Neural cell (in vitro differentiated cells): ENCODE results near the gene CPA2. TPM values are rescaled to one million over a fixed set of nuclear protein-coding genes. Genes with fewer than 3 reads are reported as not detected.

Experiments used
- H2AFZ ChIP-seq: fragments of 200-600, 300-800 bp; sonication (generic), shearing (Covaris generic); 2 replicates; pipeline ENCODE4 v1.6.0; 2014; ENCODE audit warnings: low read depth, mild to moderate bottlenecking, antibody characterized with exemption, low read length, moderate library complexity
- H3F3A ChIP-seq: fragments of 200-600 bp; shearing (Covaris generic); 2 replicates; pipeline ENCODE4 v1.6.1; 2016; ENCODE audit warnings: mild to moderate bottlenecking, moderate library complexity, mixed read lengths, antibody characterized with exemption, low read length; ENCODE audit not compliant: insufficient read depth, poor library complexity, severe bottlenecking
- H3K27ac ChIP-seq: fragments of 200-600, 300-800 bp; sonication (generic), shearing (Covaris generic); 2 replicates; pipeline ENCODE4 v1.5.1; 2014; ENCODE audit warnings: mild to moderate bottlenecking, low read length, moderate library complexity
- H3K27me3 ChIP-seq: fragments of 300-800, 200-600 bp; sonication (generic), shearing (Covaris generic); 2 replicates; pipeline ENCODE4 v1.6.0; 2014; ENCODE audit warnings: mild to moderate bottlenecking, low read depth, low read length, moderate library complexity; ENCODE audit not compliant: insufficient read depth
- H3K36me3 ChIP-seq: fragments of 300-800, 200-600 bp; sonication (generic), shearing (Covaris generic); 2 replicates; pipeline ENCODE4 v1.5.1; 2014; ENCODE audit warnings: mild to moderate bottlenecking, antibody characterized with exemption, low read length, moderate library complexity; ENCODE audit not compliant: insufficient read depth
- H3K4me2 ChIP-seq: fragments of 300-800, 200-600 bp; sonication (generic), shearing (Covaris generic); 2 replicates; pipeline ENCODE4 v1.6.0; 2014; ENCODE audit warnings: mild to moderate bottlenecking, low read length
- H3K4me3 ChIP-seq: fragments of 300-800, 200-600 bp; sonication (generic), shearing (Covaris generic); 2 replicates; pipeline ENCODE4 v1.5.1; 2014; ENCODE audit warnings: mild to moderate bottlenecking, low read length, moderate library complexity
- H3K79me2 ChIP-seq: fragments of 200-600 bp; shearing (Covaris generic); replicated peaks from 2 replicates; pipeline ENCODE4 v1.6.0; 2014; ENCODE audit warnings: mild to moderate bottlenecking, low read length, moderate library complexity; ENCODE audit not compliant: insufficient read depth
- H3K9ac ChIP-seq: fragments of 300-800, 200-600 bp; sonication (generic), shearing (Covaris generic); 2 replicates; pipeline ENCODE4 v1.6.1; 2016; ENCODE audit warnings: mild to moderate bottlenecking, low read length, mixed read lengths
- H3K9me2 ChIP-seq: fragments of 200-600 bp; shearing (Covaris generic); 2 replicates; pipeline ENCODE4 v1.6.1; 2016; ENCODE audit warnings: mild to moderate bottlenecking, low read length, mixed read lengths; ENCODE audit not compliant: insufficient read depth
- H3K9me3 ChIP-seq: fragments of 200-600, 300-800 bp; sonication (generic), shearing (Covaris generic); 2 replicates; pipeline ENCODE4 v1.6.1; 2016; ENCODE audit warnings: mild to moderate bottlenecking, mixed run types, low read length, moderate library complexity, mixed read lengths
- H4K20me1 ChIP-seq: fragments of 200-600 bp; shearing (Covaris generic); 2 replicates; pipeline ENCODE4 v1.6.1; 2016; ENCODE audit warnings: mild to moderate bottlenecking, mixed run types; ENCODE audit not compliant: insufficient read depth
- EP300 ChIP-seq: fragments of 450-650 bp; conservative IDR thresholded peaks from 2 replicates; pipeline ENCODE4 v1.6.1; 2014; ENCODE audit warnings: antibody characterized with exemption, mild to moderate bottlenecking, moderate library complexity; ENCODE audit not compliant: poor library complexity, severe bottlenecking
- EZH2 ChIP-seq: fragments of 200-600, 300-800 bp; shearing (Covaris generic), sonication (generic); IDR thresholded peaks from 2 replicates; pipeline ENCODE4 v1.6.1; 2014; ENCODE audit warnings: antibody characterized with exemption, low read length, borderline replicate concordance, mild to moderate bottlenecking; ENCODE audit not compliant: insufficient read depth, poor library complexity, severe bottlenecking
- MXI1 ChIP-seq: fragments of 450-650 bp; conservative IDR thresholded peaks from 2 replicates; pipeline ENCODE4 v1.6.1; 2014; ENCODE audit warnings: antibody characterized with exemption, mild to moderate bottlenecking; ENCODE audit not compliant: poor library complexity, severe bottlenecking
- POLR2AphosphoS5 ChIP-seq: IDR thresholded peaks from 2 replicates; pipeline ENCODE4 v1.6.1; 2012
- RAD21 ChIP-seq: fragments of 450-650 bp; conservative IDR thresholded peaks from 2 replicates; pipeline ENCODE4 v1.6.1; 2014; ENCODE audit warnings: antibody characterized with exemption, mild to moderate bottlenecking, moderate library complexity
- SMC3 ChIP-seq: fragments of 450-650 bp; conservative IDR thresholded peaks from 2 replicates; pipeline ENCODE4 v1.6.1; 2014; ENCODE audit warnings: antibody characterized with exemption, mild to moderate bottlenecking, moderate library complexity; ENCODE audit not compliant: poor library complexity
- TAF1 ChIP-seq: IDR thresholded peaks from 2 replicates; pipeline ENCODE4 v1.6.1; 2012; ENCODE audit warnings: low read depth
- polyA plus RNA-seq: library from polyadenylated mRNA; depleted of rRNA; stranded (reverse); fragments of >200 nt; gene quantifications from 2 replicates; pipeline ENCODE4 v1.2.3, GENCODE V29; 2014
- TF ChIP-seq, protein P1 (sequence below): fragments of 450-650 bp; IDR thresholded peaks from 2 replicates; pipeline ENCODE4 v1.5.1; 2014; ENCODE audit warnings: antibody characterized with exemption, mild to moderate bottlenecking, moderate library complexity; ENCODE audit not compliant: poor library complexity, severe bottlenecking
- TF ChIP-seq, protein P2 (sequence below): IDR thresholded peaks from 2 replicates; pipeline ENCODE4 v1.6.1; 2012; ENCODE audit warnings: borderline replicate concordance

Gene CPA2
- polyA plus RNA-seq, 1 donor from 2014 or later: 0.41 TPM

DNA sequence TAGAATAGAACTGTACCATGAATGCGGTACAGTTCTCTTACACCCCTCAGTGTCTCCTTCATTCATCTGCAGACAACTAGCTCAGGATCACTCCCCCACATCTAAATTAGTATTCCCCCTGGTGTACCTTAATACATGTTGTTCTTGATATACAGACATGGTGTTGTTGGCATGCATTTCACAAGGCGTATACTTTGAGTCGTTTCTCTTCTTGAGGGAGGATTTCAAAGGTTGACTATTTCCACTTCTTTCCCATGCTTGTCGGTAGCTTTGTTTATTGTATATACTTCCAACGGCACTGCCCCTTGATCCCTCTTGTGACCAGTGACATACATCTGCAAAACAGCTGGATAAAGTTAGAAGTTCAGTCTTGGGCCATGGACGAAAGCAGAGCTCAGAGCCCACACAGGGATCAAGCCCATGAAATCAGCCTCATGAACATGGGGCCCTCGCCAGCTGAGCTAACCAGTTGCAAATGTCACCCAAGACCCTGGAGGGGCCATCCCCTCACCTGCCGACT is 34.9 kb downstream of the CPA2 start:
- Histone ChIP-seq H3F3A (peaks cover 3% of the 10 kb centered on the region), H3K9me2 (no peaks in the 10 kb centered on the region), H3K27me3 (no peaks in the 10 kb centered on the region), H3K27ac (no peak overlapping the region), H3K36me3 (no peaks in the 10 kb centered on the region), H3K9me3 (no peaks in the 10 kb centered on the region), H2AFZ (no peak overlapping the region), H3K4me3 (no peak overlapping the region), H3K9ac (no peak overlapping the region), H3K4me2 (no peak overlapping the region), H3K79me2 (no peaks in the 10 kb centered on the region), H4K20me1 (no peaks in the 10 kb centered on the region)
- TF ChIP-seq, protein P1, sequence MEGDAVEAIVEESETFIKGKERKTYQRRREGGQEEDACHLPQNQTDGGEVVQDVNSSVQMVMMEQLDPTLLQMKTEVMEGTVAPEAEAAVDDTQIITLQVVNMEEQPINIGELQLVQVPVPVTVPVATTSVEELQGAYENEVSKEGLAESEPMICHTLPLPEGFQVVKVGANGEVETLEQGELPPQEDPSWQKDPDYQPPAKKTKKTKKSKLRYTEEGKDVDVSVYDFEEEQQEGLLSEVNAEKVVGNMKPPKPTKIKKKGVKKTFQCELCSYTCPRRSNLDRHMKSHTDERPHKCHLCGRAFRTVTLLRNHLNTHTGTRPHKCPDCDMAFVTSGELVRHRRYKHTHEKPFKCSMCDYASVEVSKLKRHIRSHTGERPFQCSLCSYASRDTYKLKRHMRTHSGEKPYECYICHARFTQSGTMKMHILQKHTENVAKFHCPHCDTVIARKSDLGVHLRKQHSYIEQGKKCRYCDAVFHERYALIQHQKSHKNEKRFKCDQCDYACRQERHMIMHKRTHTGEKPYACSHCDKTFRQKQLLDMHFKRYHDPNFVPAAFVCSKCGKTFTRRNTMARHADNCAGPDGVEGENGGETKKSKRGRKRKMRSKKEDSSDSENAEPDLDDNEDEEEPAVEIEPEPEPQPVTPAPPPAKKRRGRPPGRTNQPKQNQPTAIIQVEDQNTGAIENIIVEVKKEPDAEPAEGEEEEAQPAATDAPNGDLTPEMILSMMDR: no peak
- TF ChIP-seq POLR2AphosphoS5 (no peak), TAF1 (no peak), SMC3 (no peak), EP300 (no peak), RAD21 (no peak), MXI1 (no peak), EZH2 (no peak)
- TF ChIP-seq, protein P2, sequence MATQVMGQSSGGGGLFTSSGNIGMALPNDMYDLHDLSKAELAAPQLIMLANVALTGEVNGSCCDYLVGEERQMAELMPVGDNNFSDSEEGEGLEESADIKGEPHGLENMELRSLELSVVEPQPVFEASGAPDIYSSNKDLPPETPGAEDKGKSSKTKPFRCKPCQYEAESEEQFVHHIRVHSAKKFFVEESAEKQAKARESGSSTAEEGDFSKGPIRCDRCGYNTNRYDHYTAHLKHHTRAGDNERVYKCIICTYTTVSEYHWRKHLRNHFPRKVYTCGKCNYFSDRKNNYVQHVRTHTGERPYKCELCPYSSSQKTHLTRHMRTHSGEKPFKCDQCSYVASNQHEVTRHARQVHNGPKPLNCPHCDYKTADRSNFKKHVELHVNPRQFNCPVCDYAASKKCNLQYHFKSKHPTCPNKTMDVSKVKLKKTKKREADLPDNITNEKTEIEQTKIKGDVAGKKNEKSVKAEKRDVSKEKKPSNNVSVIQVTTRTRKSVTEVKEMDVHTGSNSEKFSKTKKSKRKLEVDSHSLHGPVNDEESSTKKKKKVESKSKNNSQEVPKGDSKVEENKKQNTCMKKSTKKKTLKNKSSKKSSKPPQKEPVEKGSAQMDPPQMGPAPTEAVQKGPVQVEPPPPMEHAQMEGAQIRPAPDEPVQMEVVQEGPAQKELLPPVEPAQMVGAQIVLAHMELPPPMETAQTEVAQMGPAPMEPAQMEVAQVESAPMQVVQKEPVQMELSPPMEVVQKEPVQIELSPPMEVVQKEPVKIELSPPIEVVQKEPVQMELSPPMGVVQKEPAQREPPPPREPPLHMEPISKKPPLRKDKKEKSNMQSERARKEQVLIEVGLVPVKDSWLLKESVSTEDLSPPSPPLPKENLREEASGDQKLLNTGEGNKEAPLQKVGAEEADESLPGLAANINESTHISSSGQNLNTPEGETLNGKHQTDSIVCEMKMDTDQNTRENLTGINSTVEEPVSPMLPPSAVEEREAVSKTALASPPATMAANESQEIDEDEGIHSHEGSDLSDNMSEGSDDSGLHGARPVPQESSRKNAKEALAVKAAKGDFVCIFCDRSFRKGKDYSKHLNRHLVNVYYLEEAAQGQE: no peak

DNA sequence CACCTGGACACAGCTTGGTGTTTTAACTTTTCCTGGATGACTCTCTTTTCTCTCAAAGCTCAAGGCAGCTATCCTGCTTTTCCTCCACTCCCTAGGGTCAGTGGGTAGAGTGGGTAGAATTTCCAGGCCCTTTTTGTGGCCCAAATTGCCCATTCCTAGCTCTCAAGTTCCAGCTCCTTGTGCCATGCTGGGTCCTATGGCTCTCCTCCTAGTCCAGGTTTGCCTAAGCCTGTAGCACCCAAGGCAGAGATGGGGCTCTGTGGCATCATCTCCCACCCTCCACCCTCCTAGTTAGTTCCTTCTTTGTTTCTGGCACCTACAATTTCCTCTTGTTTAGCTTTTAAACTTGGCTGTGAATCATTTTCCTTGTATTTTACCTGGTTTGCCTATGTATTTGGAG is 36.0 kb downstream of the CPA2 start:
- Histone ChIP-seq H3K9me3 (no peaks in the 10 kb centered on the region), H3K9me2 (no peaks in the 10 kb centered on the region), H3K4me2 (no peak overlapping the region), H2AFZ (no peak overlapping the region), H3K36me3 (no peaks in the 10 kb centered on the region), H3K27ac (no peak overlapping the region), H3K4me3 (no peak overlapping the region), H3K9ac (no peak overlapping the region), H4K20me1 (no peaks in the 10 kb centered on the region), H3F3A (peaks cover 3% of the 10 kb centered on the region), H3K79me2 (no peaks in the 10 kb centered on the region), H3K27me3 (no peaks in the 10 kb centered on the region)
- TF ChIP-seq POLR2AphosphoS5 (no peak), MXI1 (no peak), EP300 (no peak), EZH2 (no peak)
- TF ChIP-seq, protein P1: no peak
- TF ChIP-seq, protein P2: no peak
